Neutrophil (primary cell): Measurements from ENCODE around the gene CLEC17A.

Experiments used
- H3K27ac ChIP-seq: fragments of 200-600 bp; sonication (generic); 2 replicates; pipeline ENCODE4 v1.5.1; 2016; ENCODE audit warnings: mild to moderate bottlenecking, moderate library complexity
- H3K27me3 ChIP-seq: fragments of 200-600 bp; sonication (generic); 2 replicates; pipeline ENCODE4 v1.6.0; 2016; ENCODE audit warnings: mild to moderate bottlenecking
- H3K36me3 ChIP-seq: fragments of 200-600 bp; sonication (generic); 2 replicates; pipeline ENCODE4 v1.5.1; 2017
- H3K4me1 ChIP-seq, 2 experiments: fragments of 200-600 bp in 1 of 2; sonication (generic) in 1 of 2; 1 replicate in 1 of 2; 2 replicates in 1 of 2; pipeline versions ENCODE4 v1.5.1 to v1.6.1; 2013 to 2016; ENCODE audit warnings: low read depth in 1 of 2, low read length in 1 of 2, mild to moderate bottlenecking in 1 of 2, moderate library complexity in 1 of 2; ENCODE audit not compliant: control insufficient read depth in 1 of 2, insufficient read depth in 1 of 2
- H3K4me3 ChIP-seq, 2 experiments: fragments of 200-600 bp in 1 of 2; sonication (generic) in 1 of 2; 1 replicate in 1 of 2; 2 replicates in 1 of 2; pipeline ENCODE4 v1.5.1; 2013 to 2016; ENCODE audit warnings: low read depth in 1 of 2, low read length in 1 of 2, mild to moderate bottlenecking in 1 of 2, moderate library complexity in 1 of 2
- H3K9me3 ChIP-seq: fragments of 200-600 bp; sonication (generic); 2 replicates; pipeline ENCODE4 v1.5.1; 2016
- CTCF ChIP-seq: fragments of 200-600 bp; sonication (generic); IDR thresholded peaks from 2 replicates; pipeline ENCODE4 v1.5.1; 2016; ENCODE audit warnings: antibody characterized with exemption

The CLEC17A gene

GRCh38 chr19:14571695-14572490 lies 11.0 kb upstream of the CLEC17A start, which contains the start of gene NDUFB7:
Gene NDUFB7, minus strand, starts transcription at chr19:14572066. Its CDS starts 66 bp downstream, at chr19:14572000.
- Histone ChIP-seq H3K36me3 (peaks cover 8% of the 10 kb centered on the region), H3K9me3 (no peaks in the 10 kb centered on the region), H3K4me3 (peak within 1 kb of the TSS; percentile 81 to 97), H3K27me3 (no peaks in the 10 kb centered on the region), H3K4me1 (peaks cover 20 to 29% of the 10 kb centered on the region in 2 experiments), H3K27ac (peak within 1 kb of the TSS; percentile 55)
- TF ChIP-seq CTCF: peak; percentile 85

- H3K36me3 ChIP-seq: no peaks in the 10 kb centered on the region
- no peak overlapping the region for H3K27ac ChIP-seq
- H3K4me3 ChIP-seq: no peak overlapping the region
- no peak for TF ChIP-seq CTCF
- no peaks in the 10 kb centered on the region for H3K9me3 ChIP-seq
- H3K4me1 ChIP-seq: peaks cover 20 to 29% of the 10 kb centered on the region in 2 experiments
- H3K27me3 ChIP-seq: no peaks in the 10 kb centered on the region
These were observed 7.4 kb upstream of the CLEC17A start for GRCh38 chr19:14575428-14575980.

- Histone ChIP-seq H3K9me3 (no peaks in the 10 kb centered on the region), H3K27ac (no peak overlapping the region), H3K36me3 (no peaks in the 10 kb centered on the region), H3K4me1 (peaks cover 14 to 22% of the 10 kb centered on the region in 2 experiments), H3K4me3 (no peak overlapping the region), H3K27me3 (no peaks in the 10 kb centered on the region)
- no peak for TF ChIP-seq CTCF
These were observed 6.5 kb upstream of the CLEC17A start for GRCh38 chr19:14576363-14576762.

DNA sequence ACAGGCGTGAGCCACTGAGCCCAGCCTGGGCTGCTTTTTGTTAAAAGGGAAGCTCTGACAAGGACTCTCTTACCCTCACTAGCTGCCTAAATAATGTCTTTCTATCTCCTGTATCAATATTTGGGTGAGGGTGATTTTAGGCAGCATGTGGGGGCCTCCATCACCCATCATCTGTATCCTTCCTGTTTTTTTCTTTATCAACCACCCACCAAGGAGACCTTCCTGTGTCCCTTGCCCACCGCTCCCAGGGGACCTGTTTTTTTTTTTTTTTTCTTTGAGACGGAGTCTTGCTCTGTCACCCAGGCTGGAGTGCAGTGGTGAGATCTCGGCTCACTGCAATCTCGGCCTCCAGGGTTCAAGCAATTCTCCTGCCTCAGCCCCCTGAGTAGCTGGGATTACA lies 5.6 kb upstream of the CLEC17A start:
- Histone ChIP-seq H3K4me3 (no peak overlapping the region), H3K27ac (no peak overlapping the region), H3K9me3 (no peaks in the 10 kb centered on the region), H3K4me1 (peaks cover 10 to 16% of the 10 kb centered on the region in 2 experiments), H3K27me3 (no peaks in the 10 kb centered on the region), H3K36me3 (no peaks in the 10 kb centered on the region)
- no peak for TF ChIP-seq CTCF

DNA sequence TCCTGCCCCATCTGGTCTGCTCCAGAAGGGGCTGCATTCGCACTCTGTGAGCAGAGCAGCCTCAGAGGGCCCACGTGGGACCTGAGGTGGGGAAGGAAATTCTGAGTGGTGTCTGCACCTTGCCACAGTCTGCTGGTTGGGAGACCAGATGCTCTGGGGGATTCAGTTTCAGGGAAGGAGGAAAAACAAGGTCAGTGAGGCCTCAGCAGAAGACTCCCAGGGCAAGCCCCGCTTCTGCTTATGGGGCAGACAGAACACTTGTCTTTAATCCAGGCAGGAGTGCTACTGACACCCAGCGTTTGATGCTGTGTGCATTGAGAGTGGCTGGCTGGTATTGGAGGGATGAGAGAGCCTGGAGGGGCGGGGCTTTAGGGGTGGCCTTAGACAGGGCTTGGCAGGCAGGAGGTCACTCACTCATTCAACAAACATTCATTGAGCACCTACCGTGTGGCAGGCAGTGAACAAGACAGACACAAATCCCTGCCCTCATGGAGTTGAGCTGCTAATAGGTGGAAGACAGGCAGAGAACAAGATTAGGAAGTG lies 4.9 kb upstream of the CLEC17A start:
- no peak for TF ChIP-seq CTCF
- no peaks in the 10 kb centered on the region for H3K9me3 ChIP-seq
- H3K4me3 ChIP-seq: no peak overlapping the region
- H3K27ac ChIP-seq: no peak overlapping the region
- no peaks in the 10 kb centered on the region for H3K27me3 ChIP-seq
- H3K4me1 ChIP-seq: peaks cover 8 to 17% of the 10 kb centered on the region in 2 experiments
- H3K36me3 ChIP-seq: no peaks in the 10 kb centered on the region
